GM19372 (cell line): ENCODE measurements around the gene ENGASE.
A peak's percentile ranks its signal among the peaks of the same experiment; 100 is the strongest.
"Not testable (repeated sequence)": the region's sequence is repeated elsewhere in the genome, so short reads cannot be mapped to it uniquely, and the experiment has no call there.

Source experiments
- ATAC-seq: cut with Tn5 transposase; IDR thresholded peaks from one replicate; pipeline ENCODE4 v1.9.1; 2021; ENCODE audit warnings: mild to moderate bottlenecking, low read depth, moderate library complexity; ENCODE audit not compliant: unreplicated experiment

ENGASE gene

GRCh38 chr17:79050551-79050950 lies 24.1 kb upstream of the ENGASE start:
- no peak for ATAC-seq

GRCh38 chr17:79051306-79051705 lies 23.3 kb upstream of the ENGASE start:
- ATAC-seq, result no peak

GRCh38 chr17:79052131-79052530 lies 22.5 kb upstream of the ENGASE start:
- ATAC-seq, result no peak

- ATAC-seq, result no peak
Observed at GRCh38 chr17:79053251-79053925, 21.2 kb upstream of the ENGASE start.

- no peak for ATAC-seq
Observed at GRCh38 chr17:79054200-79054960, 20.2 kb upstream of the ENGASE start.

- no peak for ATAC-seq
Observed at GRCh38 chr17:79055197-79055596, 19.4 kb upstream of the ENGASE start.

- no peak for ATAC-seq
Observed at GRCh38 chr17:79057737-79058385, 16.8 kb upstream of the ENGASE start.

GRCh38 chr17:79062691-79063090 lies 11.9 kb upstream of the ENGASE start:
- no peak for ATAC-seq

- no peak for ATAC-seq
Observed at GRCh38 chr17:79064026-79064425, 10.6 kb upstream of the ENGASE start.

GRCh38 chr17:79065105-79065670 lies 9.4 kb upstream of the ENGASE start:
- no peak for ATAC-seq

- ATAC-seq, result no peak
Observed at GRCh38 chr17:79066963-79067362, 7.7 kb upstream of the ENGASE start.

- no peak for ATAC-seq
Observed at GRCh38 chr17:79070266-79070880, 4.3 kb upstream of the ENGASE start.

- no peak for ATAC-seq
Observed at GRCh38 chr17:79071161-79071740, 3.4 kb upstream of the ENGASE start.

- ATAC-seq, result no peak
Observed at GRCh38 chr17:79072544-79072943, 2.1 kb upstream of the ENGASE start.

GRCh38 chr17:79073016-79073705 lies 1.5 kb upstream of the ENGASE start:
- no peak for ATAC-seq

- ATAC-seq, result no peak
Observed at GRCh38 chr17:79073706-79074088, 927 bp upstream of the ENGASE start.

GRCh38 chr17:79074121-79074648 lies 439 bp upstream of the ENGASE start:
- not testable (repeated sequence) for ATAC-seq

- peak; percentile 14 for ATAC-seq
Observed at GRCh38 chr17:79075446-79075750, 774 bp downstream of the ENGASE start.

- no peak for ATAC-seq
Observed at GRCh38 chr17:79075861-79076406, 1.3 kb downstream of the ENGASE start.

GRCh38 chr17:79077587-79077986 lies 3.0 kb downstream of the ENGASE start:
- ATAC-seq, result no peak
